GM10248 (cell line): ENCODE data around the gene NKAIN2.

Experiments used
- CTCF ChIA-PET: fragments of 300-600 bp; sonication (Branson Sonifier 250); formaldehyde crosslinking; extraction: SDS; loops from one replicate; lab custom pipeline; 2021; ENCODE audit warnings: antibody characterized with exemption; lab: Yijun Ruan, JAX
- POLR2A ChIA-PET: fragments of 350-650 bp; sonication (Branson Sonifier 250); formaldehyde crosslinking; extraction: SDS; loops from one replicate; lab custom pipeline; 2020; ENCODE audit warnings: antibody characterized with exemption; lab: Yijun Ruan, JAX
- DNase-seq: peaks from one replicate; pipeline ENCODE4 v3.0.0; 2012; ENCODE audit errors: extremely low spot score
- CTCF ChIP-seq: IDR thresholded peaks from 2 replicates; pipeline ENCODE4 v1.5.1; 2012; ENCODE audit warnings: mild to moderate bottlenecking, low read depth; ENCODE audit errors: extremely low read depth, missing control alignments, control extremely low read depth

The NKAIN2 gene

GRCh38 chr6:123810948-123811347 lies 7.3 kb downstream of the NKAIN2 start:
- no peak for TF ChIP-seq CTCF
- ChIA-PET POLR2A (no interaction called here), CTCF (interaction anchor here (0.9 to 2.3 kb wide), 3 partner anchors 9 to 95 kb away, joined by 3 to 10 read pairs (median 3); no protein-coding TSS in a partner anchor)
- DNase-seq = no peak

GRCh38 chr6:123811378-123811777 lies 7.7 kb downstream of the NKAIN2 start:
- CTCF ChIA-PET = interaction anchor here (0.9 to 2.3 kb wide), 2 partner anchors 9 to 18 kb away, joined by 3 to 10 read pairs; no protein-coding TSS in a partner anchor
- POLR2A ChIA-PET = no interaction called here
- no peak for DNase-seq

GRCh38 chr6:123812621-123813020 lies 9.0 kb downstream of the NKAIN2 start:
- ChIA-PET POLR2A (no interaction called here), CTCF (interaction anchor here (2.3 kb wide), 1 partner anchor 10 kb away, joined by 10 read pairs; no protein-coding TSS in a partner anchor)
- DNase-seq = no peak
- no peak for TF ChIP-seq CTCF

More at GRCh38 chr6:123811378-123811777, 7.7 kb downstream of the NKAIN2 start:
- no peak for TF ChIP-seq CTCF

GRCh38 chr6:123821112-123821511 lies 17.4 kb downstream of the NKAIN2 start:
- POLR2A ChIA-PET = no interaction called here
- CTCF ChIA-PET = interaction anchor here (0.9 to 1.8 kb wide), 2 partner anchors 14 to 19 kb away, joined by 3 to 7 read pairs; no protein-coding TSS in a partner anchor
- DNase-seq = no peak
- TF ChIP-seq CTCF = no peak

- ChIA-PET POLR2A (no interaction called here), CTCF (interaction anchor here (0.9 to 2.3 kb wide), 3 partner anchors 14 to 30 kb away, joined by 3 to 8 read pairs (median 3); no protein-coding TSS in a partner anchor)
- TF ChIP-seq CTCF = no peak
- no peak for DNase-seq
Observed at GRCh38 chr6:123829302-123829953, 25.8 kb downstream of the NKAIN2 start.

GRCh38 chr6:123830120-123830519 lies 26.5 kb downstream of the NKAIN2 start:
- ChIA-PET CTCF (interaction anchor here (1.3 to 2.3 kb wide), 2 partner anchors 14 to 19 kb away, joined by 3 to 8 read pairs; no protein-coding TSS in a partner anchor), POLR2A (no interaction called here)
- DNase-seq = no peak
- TF ChIP-seq CTCF = no peak
